NCI-H1048 (cell line): ENCODE data around the gene RASL12.

Experiments
- DNase-seq: peaks from one replicate; lab custom pipeline; 2025; lab: John Stamatoyannopoulos, UW

Gene RASL12

GRCh38 chr15:65092911-65093792 lies 25.4 kb upstream of the RASL12 start:
- no peak for DNase-seq

DNA sequence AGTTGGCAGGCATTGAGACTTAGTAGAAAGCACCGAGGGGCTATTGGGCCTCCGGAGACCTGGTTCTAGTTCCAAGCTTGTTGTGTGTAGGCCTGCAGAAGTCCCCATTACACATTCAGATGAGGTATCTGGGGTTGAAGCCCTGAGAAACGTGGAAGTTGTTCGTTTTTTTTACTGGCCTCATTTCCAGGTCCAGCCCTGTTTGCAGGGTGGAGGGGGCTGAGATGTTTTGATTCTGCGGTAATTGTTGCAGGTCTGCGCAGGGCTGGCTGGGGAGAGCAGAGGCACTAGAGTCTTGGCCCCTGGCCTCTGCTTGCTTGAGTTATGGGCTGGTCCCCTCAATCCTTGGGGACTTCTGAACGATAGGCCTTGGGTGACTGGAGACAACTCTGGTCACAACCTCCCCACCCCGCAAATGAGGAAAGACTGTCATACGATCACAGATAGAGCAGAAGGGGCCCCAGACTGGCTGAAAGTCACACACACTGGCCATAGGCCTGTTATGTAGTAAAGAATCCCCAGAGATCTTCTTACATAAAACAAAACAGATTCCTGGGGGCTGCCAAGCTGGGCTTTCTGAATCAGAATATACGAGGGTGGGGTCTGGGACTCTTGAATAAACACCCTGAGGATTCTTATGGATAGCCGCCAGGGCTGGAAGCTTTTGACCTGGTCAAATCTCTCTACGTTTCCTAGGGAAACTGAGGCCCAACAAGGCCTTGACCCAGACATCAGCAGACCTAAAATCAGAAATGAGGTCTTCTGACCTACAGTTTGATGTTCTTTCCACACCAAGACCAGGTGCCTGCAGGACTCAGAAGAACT lies 24.4 kb upstream of the RASL12 start:
- no peak for DNase-seq

GRCh38 chr15:65089206-65089824 lies 21.5 kb upstream of the RASL12 start:
- no peak for DNase-seq

DNA sequence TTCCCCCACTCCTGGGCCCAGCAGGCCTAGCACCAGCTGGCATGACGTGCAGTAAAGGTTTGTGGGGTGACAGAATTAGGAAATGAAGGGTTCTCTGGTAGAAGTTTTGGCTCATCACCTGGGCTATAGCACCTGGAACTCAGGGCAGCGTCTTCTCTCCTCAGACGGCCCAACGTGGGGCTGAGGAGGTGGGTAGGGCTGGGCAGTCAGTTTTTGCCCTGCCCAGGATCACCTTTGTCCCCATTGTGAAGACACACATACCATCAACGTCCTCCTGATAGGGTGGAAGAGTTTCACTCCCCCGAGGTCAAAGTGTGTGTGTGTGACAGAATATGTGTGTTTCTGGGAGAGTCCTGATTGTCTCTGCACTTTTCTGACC lies 20.8 kb upstream of the RASL12 start:
- DNase-seq: no peak

- no peak for DNase-seq
Measured at GRCh38 chr15:65087873-65088642, 20.3 kb upstream of the RASL12 start.

GRCh38 chr15:65087411-65087810 lies 19.6 kb upstream of the RASL12 start:
- no peak for DNase-seq

DNA sequence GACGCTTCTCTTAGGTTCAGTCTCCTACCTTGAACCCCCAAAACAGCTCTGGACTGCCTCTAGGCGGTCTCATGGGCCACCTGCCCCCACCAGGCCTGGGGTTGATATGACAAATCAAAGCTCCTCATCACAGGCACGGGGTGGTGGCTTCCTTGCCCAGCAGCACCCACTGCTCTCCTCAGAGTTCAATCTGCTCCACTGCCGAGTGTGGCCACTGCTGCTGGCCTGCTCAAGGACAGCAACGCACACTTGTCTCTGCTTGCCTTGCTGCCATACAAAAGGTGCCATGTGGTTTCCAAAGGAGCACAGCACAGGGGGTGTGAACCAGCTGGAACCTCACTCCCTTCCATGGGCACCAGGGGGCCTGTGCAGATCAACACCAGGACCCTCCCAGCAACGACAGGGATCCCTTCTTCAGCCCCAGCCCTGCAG lies 18.9 kb upstream of the RASL12 start:
- DNase-seq: no peak

- DNase-seq: no peak
Measured at GRCh38 chr15:65085990-65086679, 18.3 kb upstream of the RASL12 start.

DNA sequence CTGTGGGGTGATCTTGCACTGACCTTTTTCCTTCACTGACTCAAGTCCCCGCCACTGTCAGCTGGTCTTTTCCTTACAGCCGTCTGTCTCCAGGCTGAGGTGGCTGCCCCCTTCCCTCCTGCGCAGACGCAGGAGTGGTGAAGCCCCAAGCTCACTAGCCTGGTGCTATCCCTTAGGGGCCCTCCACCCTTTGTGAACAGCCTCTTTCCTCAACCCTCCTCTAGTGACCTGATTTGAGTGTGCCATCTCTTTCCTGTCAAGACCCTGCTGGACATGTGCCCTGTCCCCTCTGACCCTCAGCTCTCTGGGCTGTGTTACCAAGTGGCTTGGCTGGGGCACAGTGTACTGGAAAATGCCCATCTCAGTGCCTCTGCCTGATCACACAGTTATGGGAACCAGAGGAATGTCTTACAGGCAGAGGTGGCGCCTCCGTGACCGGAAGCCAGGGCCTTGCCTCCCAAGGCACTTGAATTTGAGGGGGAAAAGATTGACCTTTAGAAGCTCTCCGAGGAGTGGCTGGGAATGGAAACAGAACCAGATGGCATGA lies 17.5 kb upstream of the RASL12 start:
- no peak for DNase-seq

DNA sequence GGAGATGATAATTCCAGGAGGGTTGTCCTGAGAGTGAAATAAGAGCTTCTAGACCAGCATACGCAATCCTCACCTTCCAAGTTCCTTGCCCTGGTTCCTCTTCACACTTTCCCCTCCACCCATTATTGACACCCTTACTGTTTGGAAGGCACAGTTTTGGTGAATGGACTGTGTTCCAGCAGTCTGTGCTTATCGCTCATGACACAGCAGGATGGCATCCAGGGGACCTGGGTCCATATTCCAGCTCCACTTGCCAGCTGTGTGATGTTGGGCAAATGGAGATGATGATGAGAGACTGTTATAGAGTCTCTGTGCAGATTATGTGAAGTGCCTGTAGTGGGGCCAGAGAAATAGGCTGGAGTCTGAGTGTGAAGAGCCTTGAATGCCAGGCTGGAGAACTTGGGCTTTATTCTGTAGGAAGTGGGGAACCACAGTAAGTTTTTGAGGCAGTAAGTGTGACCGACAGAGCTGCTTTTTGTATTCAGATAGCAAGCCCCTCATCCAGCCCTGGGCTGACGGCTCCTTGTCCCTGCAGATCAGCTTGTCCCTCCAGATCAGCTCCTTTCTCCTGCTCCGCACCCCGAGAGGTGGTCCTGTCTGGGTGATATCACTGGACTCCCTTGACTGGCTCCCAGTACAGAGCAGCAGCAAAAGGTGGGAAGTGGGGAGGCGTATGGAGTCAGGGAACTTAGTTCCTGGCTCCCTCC lies 16.9 kb upstream of the RASL12 start:
- no peak for DNase-seq

- DNase-seq: no peak
Measured at GRCh38 chr15:65083262-65083701, 15.5 kb upstream of the RASL12 start.

GRCh38 chr15:65082303-65082953 lies 14.6 kb upstream of the RASL12 start:
- DNase-seq: no peak

DNA sequence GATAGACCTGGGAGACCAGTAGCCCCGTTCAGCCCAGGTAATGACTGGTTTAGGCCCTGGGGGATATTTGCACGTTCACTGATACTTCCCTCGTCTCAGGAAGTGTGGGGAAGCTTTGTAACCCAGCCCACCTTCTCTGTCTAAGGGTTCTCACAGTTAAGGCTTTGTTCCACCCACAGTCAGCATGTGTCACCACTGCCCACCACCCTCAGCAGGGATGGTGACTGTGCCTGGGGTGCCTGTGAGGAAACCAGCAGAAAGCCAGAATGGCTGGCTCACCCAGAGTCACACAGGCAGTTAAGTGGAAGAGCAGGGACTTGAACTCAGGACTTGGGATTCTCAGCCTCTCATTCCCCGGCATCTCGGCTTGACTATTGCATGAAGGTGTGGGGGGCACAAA lies 14.0 kb upstream of the RASL12 start:
- DNase-seq: no peak

- no peak for DNase-seq
Measured at GRCh38 chr15:65081270-65081669, 13.5 kb upstream of the RASL12 start.

GRCh38 chr15:65079580-65079979 lies 11.8 kb upstream of the RASL12 start:
- no peak for DNase-seq

DNA sequence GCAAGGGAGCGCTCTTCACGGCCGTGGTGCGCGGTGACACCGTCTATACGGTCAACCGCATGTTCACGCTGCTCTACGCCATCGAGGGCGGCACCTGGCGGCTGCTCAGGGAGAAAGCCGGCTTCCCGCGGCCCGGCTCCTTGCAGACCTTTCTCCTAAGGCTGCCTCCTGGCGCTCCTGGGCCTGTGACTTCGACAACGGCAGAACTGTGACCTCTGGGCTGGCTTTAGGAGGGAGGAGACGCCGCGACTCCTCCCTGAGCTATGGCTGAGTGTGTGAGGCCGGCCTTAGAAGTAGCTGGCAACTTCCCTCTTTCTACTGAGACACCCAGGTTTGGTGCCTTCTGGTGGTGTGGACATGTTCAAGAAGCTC lies 10.2 kb upstream of the RASL12 start:
- no peak for DNase-seq

DNA sequence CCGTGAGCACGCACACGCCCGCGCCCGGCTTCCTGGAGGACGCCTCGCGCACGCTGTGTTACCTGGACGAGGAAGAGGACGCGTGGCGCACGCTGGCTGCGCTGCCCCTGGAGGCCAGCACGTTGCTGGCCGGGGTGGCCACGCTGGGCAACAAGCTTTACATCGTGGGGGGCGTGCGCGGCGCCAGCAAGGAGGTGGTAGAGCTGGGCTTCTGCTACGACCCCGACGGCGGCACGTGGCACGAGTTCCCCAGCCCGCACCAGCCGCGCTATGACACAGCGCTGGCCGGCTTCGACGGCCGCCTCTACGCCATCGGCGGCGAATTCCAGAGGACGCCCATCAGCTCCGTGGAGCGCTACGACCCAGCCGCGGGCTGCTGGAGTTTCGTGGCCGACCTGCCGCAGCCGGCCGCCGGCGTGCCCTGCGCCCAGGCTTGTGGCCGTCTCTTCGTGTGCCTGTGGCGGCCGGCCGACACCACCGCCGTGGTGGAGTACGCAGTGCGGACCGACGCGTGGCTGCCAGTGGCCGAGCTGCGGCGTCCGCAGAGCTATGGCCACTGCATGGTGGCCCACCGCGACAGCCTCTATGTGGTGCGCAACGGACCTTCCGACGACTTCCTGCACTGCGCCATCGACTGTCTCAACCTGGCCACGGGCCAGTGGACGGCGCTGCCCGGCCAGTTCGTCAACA lies 9.6 kb upstream of the RASL12 start:
- no peak for DNase-seq

GRCh38 chr15:65076486-65077290 lies 8.9 kb upstream of the RASL12 start, which contains the start of gene KBTBD13:
Gene KBTBD13, plus strand, starts transcription at chr15:65076746. Its CDS starts 70 bp downstream, at chr15:65076816.
- no peak for DNase-seq
